Thyroid gland (tissue), 4 donors: Measurements from ENCODE around the gene SCN3A.

Experiments used
- CTCF ChIP-seq, 6 experiments: fragments of 200-600 bp in 3 of 6; fragments of 450-650 bp in 3 of 6; sonication (generic) in 3 of 6; IDR thresholded peaks; one replicate each; pipeline ENCODE4 v1.5.1; 2016 to 2019; ENCODE audit warnings: antibody characterized with exemption in 6 of 6, mild to moderate bottlenecking in 2 of 6, inconsistent platforms in 1 of 6, moderate library complexity in 1 of 6
- POLR2A ChIP-seq, 2 donors: fragments of 450-650 bp; IDR thresholded peaks; one replicate each; pipeline ENCODE4 v1.6.1; 2017; ENCODE audit warnings: antibody characterized with exemption in 2 of 2, mild to moderate bottlenecking in 2 of 2, moderate library complexity in 1 of 2

GRCh38 chr2:165068487-165068757 is 135.4 kb downstream of the SCN3A start:
- TF ChIP-seq CTCF (IDR thresholded peaks at IDR 0.05) (no peak), POLR2A (IDR thresholded peaks at IDR 0.05) (no peak)
